ENCODE measurements around the gene TLR10. TPM values are rescaled to one million over a fixed set of nuclear protein-coding genes. Genes with fewer than 3 reads are reported as not detected.
A peak's percentile ranks its signal among the peaks of the same experiment; 100 is the strongest.

TLR10 gene
- total RNA-seq, 3 donors from 2014 or later = 0.48 to 1.3 (median 1.3) TPM

- TF ChIP-seq CTCF (IDR thresholded peaks at IDR 0.05) (no peak), POLR2A (IDR thresholded peaks at IDR 0.05) (no peak), POLR2AphosphoS5 (IDR thresholded peaks at IDR 0.05) (no peak)
- Histone ChIP-seq H3K4me1 (peaks cover 0 to 6% of the 10 kb centered on the region in 2 donors), H3K4me3 (no peak overlapping the region), H3K27me3 (no peaks in the 10 kb centered on the region), H3K27ac (no peak overlapping the region), H3K9me3 (no peaks in the 10 kb centered on the region), H3K36me3 (no peaks in the 10 kb centered on the region)
- no peak for DNase-seq (ENCODE audit: low spot score in 2 of 2)
- intact Hi-C loops (cut with DNase I; ENCODE audit: low total_unique reads) = no loop called here
Measured at GRCh38 chr4:38734911-38735310, 47.9 kb downstream of the TLR10 start.

DNA sequence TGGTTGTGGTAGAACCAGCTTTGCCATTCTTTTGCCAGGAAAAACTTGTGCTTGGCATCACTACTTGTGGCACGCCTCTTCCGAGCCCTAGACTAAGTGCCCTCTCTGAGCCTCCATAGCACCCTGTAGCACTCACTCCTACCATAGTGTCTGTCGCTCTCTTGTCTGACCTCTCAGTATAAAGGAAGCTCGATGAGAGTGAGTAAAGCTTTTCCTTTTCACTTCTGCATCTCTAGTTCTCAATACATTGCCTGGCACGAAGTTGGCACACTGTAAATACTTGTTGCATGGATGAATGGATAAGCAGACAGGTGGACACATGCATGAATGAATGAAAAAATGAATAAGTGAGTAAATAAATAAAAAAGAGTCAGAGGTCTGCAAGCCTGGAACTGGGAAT is 48.3 kb downstream of the TLR10 start:
- Histone ChIP-seq H3K27ac (no peak overlapping the region), H3K27me3 (no peaks in the 10 kb centered on the region), H3K36me3 (no peaks in the 10 kb centered on the region), H3K4me3 (no peak overlapping the region), H3K9me3 (no peaks in the 10 kb centered on the region), H3K4me1 (peaks cover 0 to 6% of the 10 kb centered on the region in 2 donors)
- TF ChIP-seq POLR2A (IDR thresholded peaks at IDR 0.05) = no peak
- no peak for TF ChIP-seq POLR2AphosphoS5 (IDR thresholded peaks at IDR 0.05)
- TF ChIP-seq CTCF (IDR thresholded peaks at IDR 0.05) = no peak
- DNase-seq (ENCODE audit: low spot score in 2 of 2) = no peak
- intact Hi-C loops (cut with DNase I; ENCODE audit: low total_unique reads) = no loop called here

- Histone ChIP-seq H3K9me3 (no peaks in the 10 kb centered on the region), H3K4me3 (no peak overlapping the region), H3K4me1 (peaks cover 0 to 6% of the 10 kb centered on the region in 2 donors), H3K27me3 (no peaks in the 10 kb centered on the region), H3K36me3 (no peaks in the 10 kb centered on the region), H3K27ac (no peak overlapping the region)
- TF ChIP-seq POLR2AphosphoS5 (IDR thresholded peaks at IDR 0.05) (no peak), POLR2A (IDR thresholded peaks at IDR 0.05) (no peak), CTCF (IDR thresholded peaks at IDR 0.05) (no peak)
- intact Hi-C loops (cut with DNase I; ENCODE audit: low total_unique reads) = no loop called here
- DNase-seq (ENCODE audit: low spot score in 2 of 2) = no peak
Measured at GRCh38 chr4:38733663-38734062, 49.1 kb downstream of the TLR10 start.

DNA sequence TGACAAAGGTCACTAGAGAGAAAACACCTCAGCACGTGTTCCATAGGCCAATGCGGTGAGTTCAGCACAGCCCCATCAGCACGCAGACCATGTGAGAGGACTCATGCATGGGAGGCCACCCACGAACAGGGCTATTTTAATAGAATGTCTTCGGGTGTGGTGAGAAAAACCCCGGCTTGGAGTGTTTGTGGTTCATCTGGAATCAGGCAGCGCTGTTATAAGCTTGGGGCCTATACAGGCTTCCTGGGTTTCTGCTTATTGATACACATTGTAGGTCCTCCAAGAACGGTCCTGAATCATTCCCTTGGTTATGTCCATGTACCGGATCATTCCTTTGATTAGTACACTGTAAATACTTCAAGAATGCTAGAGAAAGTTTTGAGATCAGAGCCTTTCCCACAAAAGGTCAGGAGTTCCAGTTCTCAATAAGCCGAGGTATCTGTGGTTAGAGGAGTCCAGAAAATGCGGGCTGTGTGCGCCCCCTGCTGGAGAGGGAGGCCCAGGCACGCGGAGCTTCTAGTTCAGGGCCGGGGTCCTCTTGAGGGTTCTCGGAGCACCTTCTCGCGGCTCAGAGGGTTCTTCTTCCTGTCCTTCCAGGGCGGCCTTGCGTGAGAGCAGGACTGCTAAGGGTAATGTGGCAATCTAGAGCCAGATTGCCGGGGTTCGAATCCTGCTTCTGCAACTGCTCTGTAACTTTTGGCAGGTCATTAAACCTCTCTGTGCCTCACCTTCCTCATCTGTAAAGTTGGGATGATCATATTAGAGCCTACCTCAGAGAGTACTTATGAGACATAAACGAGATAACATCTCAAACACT is 51.8 kb downstream of the TLR10 start:
- no peaks in the 10 kb centered on the region for H3K9me3 ChIP-seq
- no peak for TF ChIP-seq POLR2A (IDR thresholded peaks at IDR 0.05)
- TF ChIP-seq CTCF (IDR thresholded peaks at IDR 0.05) = peak; percentile 83 to 94 (median 87)
- TF ChIP-seq POLR2AphosphoS5 (IDR thresholded peaks at IDR 0.05) = peak in 1 of 3 donors; percentile 25
- H3K36me3 ChIP-seq = no peaks in the 10 kb centered on the region
- no peak overlapping the region for H3K27ac ChIP-seq
- peaks cover 0 to 6% of the 10 kb centered on the region in 2 donors for H3K4me1 ChIP-seq
- intact Hi-C loops (cut with DNase I; ENCODE audit: low total_unique reads) = no loop called here
- peak; percentile 30 to 79 for DNase-seq (ENCODE audit: low spot score in 2 of 2)
- no peak overlapping the region for H3K4me3 ChIP-seq
- no peaks in the 10 kb centered on the region for H3K27me3 ChIP-seq

GRCh38 chr4:38730493-38730829 is 52.3 kb downstream of the TLR10 start:
- TF ChIP-seq POLR2AphosphoS5 (IDR thresholded peaks at IDR 0.05) (no peak), POLR2A (IDR thresholded peaks at IDR 0.05) (no peak), CTCF (IDR thresholded peaks at IDR 0.05) (no peak)
- no peak for DNase-seq (ENCODE audit: low spot score in 2 of 2)
- Histone ChIP-seq H3K27me3 (no peaks in the 10 kb centered on the region), H3K36me3 (no peaks in the 10 kb centered on the region), H3K9me3 (no peaks in the 10 kb centered on the region), H3K27ac (no peak overlapping the region), H3K4me3 (no peak overlapping the region), H3K4me1 (peaks cover 0 to 6% of the 10 kb centered on the region in 2 donors)
- intact Hi-C loops (cut with DNase I; ENCODE audit: low total_unique reads) = no loop called here

Data from breast epithelium (tissue), 4 donors.